GM13976 (cell line): ENCODE data around the gene CDC20.
A peak's percentile ranks its signal among the peaks of the same experiment; 100 is the strongest.

ENCODE experiments used
- DNase-seq: peaks from one replicate; pipeline ENCODE4 v3.0.0; 2012; ENCODE audit warnings: low spot score
- in situ Hi-C: fragments of 300-500 bp; cut with MboI; formaldehyde crosslinking; loops from one replicate; pipeline ENCODE4 v1.12.0; 2022; ENCODE audit warnings: low sequenced_read_pairs, mixed read lengths, inconsistent platforms; ENCODE audit not compliant: unreplicated experiment
- TF ChIP-seq, protein P1 (sequence below): IDR thresholded peaks from 2 replicates; pipeline ENCODE4 v1.5.1; 2012; ENCODE audit warnings: borderline replicate concordance, mild to moderate bottlenecking; ENCODE audit not compliant: insufficient read depth; ENCODE audit errors: extremely low read depth, missing control alignments, control extremely low read depth

The CDC20 gene

DNA sequence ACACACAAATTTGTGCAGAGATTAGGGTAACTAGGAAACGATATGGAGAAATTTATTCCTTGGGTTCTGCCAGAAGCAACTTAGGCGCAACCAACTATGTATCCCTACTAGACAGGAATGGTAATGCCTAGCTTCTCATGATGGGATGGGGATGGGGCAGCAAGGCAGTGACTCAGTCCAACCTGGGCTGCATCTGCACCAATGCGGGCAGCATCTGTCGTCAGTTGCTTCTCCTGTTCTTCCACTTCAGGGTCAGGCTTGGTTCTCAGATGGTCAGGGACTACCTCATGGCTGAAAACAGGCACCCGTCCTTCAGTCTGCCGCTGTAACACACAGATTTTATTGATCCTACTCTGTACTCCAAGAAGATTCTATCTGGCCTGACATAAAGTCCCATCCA lies 27.9 kb downstream of the CDC20 start:
- in situ Hi-C loops: no loop called here
- no peak for DNase-seq
- TF ChIP-seq, protein P1, sequence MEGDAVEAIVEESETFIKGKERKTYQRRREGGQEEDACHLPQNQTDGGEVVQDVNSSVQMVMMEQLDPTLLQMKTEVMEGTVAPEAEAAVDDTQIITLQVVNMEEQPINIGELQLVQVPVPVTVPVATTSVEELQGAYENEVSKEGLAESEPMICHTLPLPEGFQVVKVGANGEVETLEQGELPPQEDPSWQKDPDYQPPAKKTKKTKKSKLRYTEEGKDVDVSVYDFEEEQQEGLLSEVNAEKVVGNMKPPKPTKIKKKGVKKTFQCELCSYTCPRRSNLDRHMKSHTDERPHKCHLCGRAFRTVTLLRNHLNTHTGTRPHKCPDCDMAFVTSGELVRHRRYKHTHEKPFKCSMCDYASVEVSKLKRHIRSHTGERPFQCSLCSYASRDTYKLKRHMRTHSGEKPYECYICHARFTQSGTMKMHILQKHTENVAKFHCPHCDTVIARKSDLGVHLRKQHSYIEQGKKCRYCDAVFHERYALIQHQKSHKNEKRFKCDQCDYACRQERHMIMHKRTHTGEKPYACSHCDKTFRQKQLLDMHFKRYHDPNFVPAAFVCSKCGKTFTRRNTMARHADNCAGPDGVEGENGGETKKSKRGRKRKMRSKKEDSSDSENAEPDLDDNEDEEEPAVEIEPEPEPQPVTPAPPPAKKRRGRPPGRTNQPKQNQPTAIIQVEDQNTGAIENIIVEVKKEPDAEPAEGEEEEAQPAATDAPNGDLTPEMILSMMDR: no peak

DNA sequence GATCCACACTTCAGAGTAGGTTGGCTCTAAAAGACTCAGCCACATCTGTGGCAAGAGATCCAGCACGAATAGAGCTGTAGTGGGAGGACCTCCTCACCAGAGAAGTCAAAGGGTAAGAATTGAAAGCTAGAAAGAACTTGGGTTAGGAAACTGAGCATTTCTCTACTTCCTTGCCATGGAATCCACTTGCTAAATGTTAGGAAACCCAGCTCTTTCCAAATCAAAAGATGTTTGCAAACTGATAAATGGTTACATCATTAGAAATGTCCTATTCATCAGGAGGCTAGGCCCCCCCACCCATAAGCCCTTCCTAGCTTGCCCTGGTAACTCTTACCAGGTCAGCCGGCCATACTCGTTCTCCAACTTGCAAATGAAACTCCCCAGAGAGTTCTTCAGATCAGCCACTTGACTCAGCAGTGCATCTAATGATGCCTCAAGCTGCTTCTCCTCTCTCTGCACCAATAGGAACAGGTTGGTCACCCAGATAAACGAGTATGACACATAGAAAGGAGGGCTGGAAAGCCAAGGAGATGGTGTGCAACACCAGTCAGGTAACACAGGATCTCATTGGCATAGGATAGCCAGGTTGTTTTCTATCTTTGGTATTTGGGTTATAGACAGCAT lies 29.3 kb downstream of the CDC20 start:
- TF ChIP-seq, protein P1: no peak
- DNase-seq: no peak
- in situ Hi-C loops: no loop called here

DNA sequence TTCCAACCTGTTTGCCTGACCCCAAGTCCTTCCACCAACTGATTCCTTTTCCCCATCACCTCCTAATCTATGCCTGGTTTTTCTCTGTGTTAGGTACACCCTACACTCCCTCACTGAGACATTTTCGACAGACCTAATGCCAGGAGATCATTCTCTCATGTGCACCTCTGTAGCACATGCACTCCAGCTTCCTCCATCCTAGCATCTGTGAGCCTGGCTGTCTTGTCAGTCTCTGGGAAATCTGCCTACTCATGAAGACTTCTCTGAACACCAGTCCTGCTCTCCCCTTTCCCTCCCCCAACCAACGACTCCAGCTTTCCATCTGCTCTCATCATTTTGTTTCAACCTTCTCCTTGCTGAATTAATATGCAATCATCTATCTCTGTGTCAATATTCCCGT lies 29.8 kb downstream of the CDC20 start:
- in situ Hi-C loops: no loop called here
- TF ChIP-seq, protein P1: no peak
- no peak for DNase-seq

DNA sequence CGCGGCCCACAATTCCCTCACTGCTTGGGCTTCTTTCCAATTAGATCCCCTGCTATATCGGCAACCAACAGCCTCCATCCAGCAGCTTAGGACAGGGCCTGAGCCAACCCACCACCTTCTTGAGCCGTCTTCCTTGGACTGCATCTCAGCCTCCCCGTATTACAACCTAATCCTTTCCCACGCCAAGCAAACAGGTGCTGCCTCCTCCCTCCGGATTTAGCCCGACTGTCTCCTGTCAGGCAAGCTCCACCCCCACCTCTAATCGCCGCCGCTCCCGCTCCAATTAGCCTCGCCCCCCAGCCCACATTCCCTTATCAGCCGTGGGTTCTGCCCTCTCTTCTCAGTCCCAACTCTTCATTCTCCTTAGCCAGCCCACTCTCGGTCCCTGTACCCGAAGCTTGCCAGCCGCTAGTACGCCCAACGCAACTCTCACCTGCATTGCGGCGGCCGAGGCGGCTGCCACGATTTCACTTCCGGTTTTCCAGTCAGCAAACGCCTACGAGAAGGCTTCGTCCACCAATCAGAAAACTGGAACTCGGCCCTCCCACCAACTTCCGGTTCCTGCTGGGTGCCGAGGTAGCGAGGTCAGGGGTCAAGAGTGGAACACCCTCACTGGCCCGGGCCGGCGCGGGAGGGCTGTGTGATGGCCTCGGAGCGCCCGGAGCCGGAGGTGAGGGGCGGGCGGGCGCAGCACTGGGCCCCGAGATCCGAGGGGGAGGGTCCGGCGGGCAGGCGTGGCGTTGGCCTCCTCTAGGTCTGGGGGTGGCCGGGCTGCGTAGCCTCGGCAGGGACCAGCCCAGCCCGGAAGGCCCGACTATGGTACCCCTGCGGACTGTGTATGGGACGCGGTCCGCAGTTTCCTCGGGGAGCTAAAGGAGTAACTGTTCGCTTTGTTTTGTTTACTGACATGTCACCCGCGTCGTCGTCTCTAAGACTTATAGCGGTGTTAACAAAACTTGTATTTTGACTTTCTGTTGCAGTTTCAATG lies 30.8 kb downstream of the CDC20 start, which contains the start of the genes MED8 and SZT2:
Gene MED8, minus strand, starts transcription at position 475 of the 988 bp plus-strand sequence. Its CDS starts 36 bp downstream, at position 439.
Gene SZT2, plus strand, starts transcription at position 574 of the 988 bp plus-strand sequence. Its CDS starts 70 bp downstream, at position 644.
- TF ChIP-seq, protein P1: no peak
- in situ Hi-C loops: no loop called here
- DNase-seq: peak; percentile 97

DNA sequence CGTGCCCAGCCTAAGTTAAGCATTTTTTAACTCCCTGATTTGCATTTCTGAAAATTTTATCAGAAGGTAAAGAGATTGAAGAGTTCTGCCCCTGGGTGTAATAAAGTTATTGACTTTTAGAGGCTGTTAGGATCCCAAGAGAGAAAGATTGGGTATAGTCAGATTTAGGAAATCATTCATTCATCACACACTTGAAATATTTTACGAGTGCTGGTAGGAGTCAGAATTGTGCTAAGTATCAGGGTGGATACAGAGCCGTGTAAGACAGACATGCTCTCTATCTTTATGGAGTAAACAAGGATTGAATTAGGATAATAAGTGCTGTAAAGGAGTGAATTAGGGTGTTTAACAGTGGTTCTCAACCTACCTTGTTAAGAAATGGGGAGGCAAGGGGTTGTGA lies 33.9 kb downstream of the CDC20 start:
- TF ChIP-seq, protein P1: no peak
- DNase-seq: no peak
- in situ Hi-C loops: no loop called here

DNA sequence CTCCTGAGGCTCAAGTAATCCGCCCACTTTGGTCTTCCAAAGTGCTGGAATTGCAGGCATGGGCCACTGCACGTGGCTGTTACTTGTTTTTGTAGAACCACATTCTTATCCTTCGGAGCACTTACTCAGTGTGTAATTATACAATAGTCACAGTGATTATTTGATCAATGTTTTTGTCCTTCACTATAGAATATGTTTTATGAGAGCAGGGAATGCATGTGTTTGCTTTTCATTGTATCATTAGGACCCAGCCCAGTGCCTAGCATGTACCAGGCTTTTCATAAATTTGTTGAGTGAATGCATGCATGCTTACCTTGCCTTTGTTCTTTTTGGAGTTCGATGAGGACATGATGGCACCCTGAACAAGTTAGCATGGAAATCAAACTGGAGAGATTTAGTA lies 36.7 kb downstream of the CDC20 start:
- in situ Hi-C loops: no loop called here
- TF ChIP-seq, protein P1: no peak
- DNase-seq: no peak
